ENCODE data around the gene TIMM10B.

Gene TIMM10B

DNA sequence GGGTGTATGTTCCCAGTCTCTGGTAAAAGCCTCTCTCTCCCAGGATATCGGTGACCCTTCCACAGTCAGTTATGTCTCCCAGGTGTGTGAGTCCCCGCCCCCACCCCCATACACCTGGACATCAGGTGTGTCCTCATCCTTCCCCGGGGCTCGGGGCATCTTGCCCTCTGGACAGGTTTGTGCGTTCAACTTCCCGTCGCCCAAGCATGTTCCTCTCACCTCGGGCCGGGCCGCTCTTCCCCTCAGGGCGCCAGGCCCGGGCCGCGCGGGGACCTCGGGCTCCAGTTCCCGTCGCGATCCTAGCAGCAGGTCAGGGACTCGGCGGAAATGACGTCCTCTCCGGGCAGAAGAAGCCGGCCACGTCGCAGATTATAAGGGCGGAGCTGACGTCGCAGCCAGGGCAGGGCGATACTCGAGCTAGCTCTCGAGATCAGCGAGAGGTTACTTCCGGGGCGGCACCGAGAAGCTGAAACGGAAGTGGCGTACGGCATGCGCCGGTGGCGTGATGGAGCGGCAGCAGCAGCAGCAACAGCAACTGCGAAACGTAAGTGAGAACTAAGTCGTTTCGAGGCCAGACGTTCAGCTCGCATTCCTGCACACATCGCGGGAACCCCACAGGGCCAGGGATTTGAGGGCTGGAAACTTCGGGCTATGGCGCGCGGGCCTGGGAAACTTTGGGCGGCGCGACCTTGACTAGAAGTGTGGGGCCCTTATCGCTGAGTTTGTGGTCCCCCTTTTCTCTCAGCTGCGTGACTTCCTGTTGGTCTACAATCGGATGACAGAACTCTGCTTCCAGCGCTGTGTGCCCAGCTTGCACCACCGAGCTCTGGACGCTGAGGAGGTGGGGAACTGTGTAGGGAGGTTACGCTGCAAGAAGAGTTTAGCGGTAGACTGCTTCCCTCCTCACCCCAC lies at the start of gene TIMM10B, which contains the start of gene ARFIP2:
Gene TIMM10B, plus strand, starts transcription at position 490 of the 912 bp plus-strand sequence. Its CDS starts 16 bp downstream, at position 506.
Gene ARFIP2, minus strand, starts transcription at position 320 of the 912 bp plus-strand sequence. CDS start 910 bp downstream, outside the sequence.
- peak; percentile 58 to 100 (median 98) for DNase-seq

DNA sequence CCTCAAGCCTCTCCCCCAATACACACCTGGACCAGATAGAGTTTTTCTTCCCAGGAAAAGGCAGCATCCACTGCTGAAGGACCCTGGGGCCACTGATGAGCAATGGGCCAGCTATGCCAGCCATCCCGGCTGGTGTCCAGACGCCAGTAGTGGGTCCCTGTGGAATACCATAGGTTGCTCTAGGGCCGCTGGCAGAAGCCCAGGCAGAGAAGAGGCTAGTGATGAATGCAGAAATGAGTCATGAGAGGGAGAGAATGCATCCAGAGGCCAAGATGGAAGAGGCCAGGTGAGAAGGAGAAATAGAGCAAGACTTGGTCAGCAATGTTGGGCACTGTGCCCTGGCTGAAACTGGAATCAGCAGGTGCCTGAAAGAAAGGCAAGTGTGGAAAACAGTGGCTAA lies 49.4 kb upstream of the TIMM10B start:
- DNase-seq: no peak

GRCh38 chr11:6433998-6434660 lies 47.2 kb upstream of the TIMM10B start:
- DNase-seq: no peak

- no peak for DNase-seq
Measured at GRCh38 chr11:6437423-6437822, 43.9 kb upstream of the TIMM10B start.

GRCh38 chr11:6437993-6438392 lies 43.3 kb upstream of the TIMM10B start:
- no peak for DNase-seq

DNA sequence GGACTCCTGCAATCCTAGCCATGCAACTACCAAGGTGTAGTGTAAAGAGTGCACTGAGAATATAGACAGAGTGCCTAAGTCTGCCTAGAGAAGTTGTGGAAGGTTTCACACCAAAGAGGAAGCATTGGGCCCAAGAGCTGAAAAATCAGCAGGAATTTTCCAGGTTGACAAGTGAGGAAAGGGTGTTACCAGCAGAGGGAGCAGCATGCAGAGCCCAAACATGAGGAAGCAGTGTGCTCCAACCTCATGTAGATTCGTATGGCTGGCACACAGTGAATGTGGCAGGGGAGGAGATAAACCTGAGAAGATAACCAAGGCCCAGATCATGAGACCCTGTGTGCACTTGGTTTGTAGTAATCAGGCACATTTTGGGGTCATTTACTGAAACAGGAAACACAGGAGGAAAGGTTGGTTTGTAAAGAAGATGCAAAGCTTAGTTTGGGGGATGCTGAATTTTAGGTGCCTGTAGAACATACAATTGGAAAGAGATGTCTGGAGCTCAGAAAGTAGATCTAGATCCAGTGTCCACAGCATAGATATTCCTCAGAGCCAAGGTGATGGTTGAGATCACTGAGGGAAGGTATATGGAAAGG lies 42.2 kb upstream of the TIMM10B start:
- DNase-seq: peak in 35 of 56 donors; percentile 3 to 65 (median 21)

GRCh38 chr11:6440906-6441358 lies 40.4 kb upstream of the TIMM10B start, which contains the start of gene HPX:
Gene HPX, minus strand, starts transcription at chr11:6440987. Its CDS starts 24 bp downstream, at chr11:6440963.
- no peak for DNase-seq

DNA sequence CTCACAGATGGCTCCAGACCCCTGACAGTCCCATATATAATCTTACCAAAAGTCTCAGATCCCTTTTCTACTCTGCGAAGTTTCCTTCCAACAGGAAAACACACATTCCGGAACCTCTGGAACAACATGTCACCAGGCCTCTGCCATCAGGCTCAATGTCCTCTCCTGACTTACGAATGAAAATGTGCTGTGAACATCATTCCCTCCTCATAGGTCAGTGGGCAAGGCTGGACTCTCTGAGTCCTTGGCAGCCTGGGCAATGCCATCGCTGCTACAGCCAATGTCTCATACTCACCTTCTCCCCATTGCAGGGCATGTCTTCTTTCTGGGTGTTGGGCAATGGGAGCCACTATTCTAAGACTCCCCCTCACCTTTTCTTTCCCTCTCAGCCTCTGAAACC lies 38.9 kb upstream of the TIMM10B start:
- DNase-seq: no peak

GRCh38 chr11:6443269-6444003 lies 37.9 kb upstream of the TIMM10B start:
- DNase-seq: peak in 48 of 56 donors; percentile 4 to 77 (median 48)

DNA sequence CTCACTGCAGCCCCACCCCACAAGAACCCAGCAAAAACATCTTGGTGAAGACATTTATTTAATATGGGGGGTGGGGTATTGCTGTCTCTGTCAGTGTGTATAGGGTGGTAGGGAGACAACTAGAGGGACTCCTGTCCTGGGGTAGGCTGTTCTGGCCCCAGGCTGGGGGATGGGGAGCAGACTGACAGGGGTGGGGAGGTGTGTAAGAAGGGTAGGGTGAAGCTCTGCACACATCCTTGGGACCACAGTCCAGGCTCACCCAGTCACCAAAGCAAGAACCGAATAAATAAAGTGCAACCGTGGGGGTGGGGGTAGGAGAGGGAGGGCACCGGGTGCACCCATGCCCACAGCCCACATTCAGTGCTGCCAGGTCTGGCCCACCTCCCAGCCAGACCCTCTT lies 32.7 kb upstream of the TIMM10B start:
- no peak for DNase-seq

DNA sequence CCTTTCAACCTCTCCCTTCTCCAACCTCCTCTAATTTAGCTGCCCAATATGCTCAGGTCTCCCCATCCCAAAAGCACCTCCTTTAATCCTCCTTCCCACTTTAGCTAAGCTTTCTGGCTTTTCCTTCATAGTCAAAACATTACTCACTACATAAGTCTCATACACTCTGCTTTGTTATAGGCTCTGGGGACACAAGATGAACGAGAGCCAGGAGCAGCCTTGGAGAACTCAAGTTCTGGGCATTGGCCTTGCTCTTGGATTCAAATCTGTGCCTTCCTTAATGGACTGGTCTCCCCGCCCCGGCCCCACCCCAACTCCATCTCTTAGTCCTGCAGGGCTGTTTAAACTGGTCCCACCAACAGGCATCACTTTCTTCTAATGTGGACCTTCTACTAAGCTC lies 29.1 kb upstream of the TIMM10B start:
- no peak for DNase-seq

- DNase-seq: no peak
Measured at GRCh38 chr11:6453152-6453551, 28.1 kb upstream of the TIMM10B start.

DNA sequence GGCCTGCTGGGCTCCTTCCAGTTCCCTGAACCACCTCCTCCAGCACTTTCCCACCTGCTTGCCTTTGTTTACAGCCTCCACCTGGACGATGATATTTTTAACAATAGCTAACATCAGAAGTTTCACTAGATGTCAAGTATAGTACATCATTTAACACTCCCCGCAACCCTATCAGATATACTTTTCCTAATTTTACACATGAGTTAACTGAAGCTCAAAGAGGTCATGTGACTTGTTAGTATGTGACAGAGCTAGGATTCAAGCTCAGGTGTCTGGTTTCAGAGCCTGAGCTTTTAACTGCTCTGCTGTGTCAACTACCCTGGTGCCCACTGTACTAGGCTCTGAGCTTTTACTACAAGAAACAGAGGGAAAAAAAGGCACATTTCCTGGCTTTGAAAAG lies 26.2 kb upstream of the TIMM10B start:
- DNase-seq: no peak

- DNase-seq: no peak
Measured at GRCh38 chr11:6456361-6457073, 24.8 kb upstream of the TIMM10B start.

GRCh38 chr11:6457581-6458320 lies 23.6 kb upstream of the TIMM10B start:
- DNase-seq: no peak

DNA sequence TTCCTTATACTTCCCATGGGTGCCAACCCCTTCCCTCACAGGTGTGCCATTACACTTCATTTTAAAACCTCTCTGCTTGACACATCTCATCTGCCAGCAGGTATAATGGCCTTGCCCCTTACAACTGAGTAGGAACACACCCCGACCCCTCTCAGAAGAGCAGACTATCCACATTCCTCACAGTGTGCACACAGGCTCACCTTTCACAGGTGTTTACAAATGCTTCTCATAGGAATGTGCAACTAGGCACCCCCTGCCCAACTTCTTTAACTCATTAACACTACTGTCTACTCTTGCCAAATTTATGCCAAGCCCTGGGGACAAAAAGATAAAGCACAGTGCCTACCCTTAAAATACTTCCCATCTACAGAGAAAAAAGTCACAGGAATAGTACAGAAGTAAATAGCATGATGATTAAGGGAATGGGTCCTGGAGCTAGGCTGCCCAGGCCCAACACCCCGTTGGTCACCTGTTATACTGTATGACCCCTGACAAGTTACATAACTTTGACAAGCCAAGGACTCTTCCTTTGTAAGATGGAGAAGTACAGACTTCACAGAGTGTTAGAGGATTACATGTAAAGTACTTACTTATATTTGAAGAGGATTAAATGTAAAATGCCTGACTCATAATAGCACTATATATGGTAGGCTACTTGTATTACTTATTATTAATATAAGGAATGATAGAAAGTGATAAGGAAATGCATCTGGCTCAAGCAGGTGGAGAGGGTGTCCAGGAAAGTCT lies 22.8 kb upstream of the TIMM10B start:
- DNase-seq: no peak

- DNase-seq: no peak
Measured at GRCh38 chr11:6459099-6459450, 22.2 kb upstream of the TIMM10B start.

DNA sequence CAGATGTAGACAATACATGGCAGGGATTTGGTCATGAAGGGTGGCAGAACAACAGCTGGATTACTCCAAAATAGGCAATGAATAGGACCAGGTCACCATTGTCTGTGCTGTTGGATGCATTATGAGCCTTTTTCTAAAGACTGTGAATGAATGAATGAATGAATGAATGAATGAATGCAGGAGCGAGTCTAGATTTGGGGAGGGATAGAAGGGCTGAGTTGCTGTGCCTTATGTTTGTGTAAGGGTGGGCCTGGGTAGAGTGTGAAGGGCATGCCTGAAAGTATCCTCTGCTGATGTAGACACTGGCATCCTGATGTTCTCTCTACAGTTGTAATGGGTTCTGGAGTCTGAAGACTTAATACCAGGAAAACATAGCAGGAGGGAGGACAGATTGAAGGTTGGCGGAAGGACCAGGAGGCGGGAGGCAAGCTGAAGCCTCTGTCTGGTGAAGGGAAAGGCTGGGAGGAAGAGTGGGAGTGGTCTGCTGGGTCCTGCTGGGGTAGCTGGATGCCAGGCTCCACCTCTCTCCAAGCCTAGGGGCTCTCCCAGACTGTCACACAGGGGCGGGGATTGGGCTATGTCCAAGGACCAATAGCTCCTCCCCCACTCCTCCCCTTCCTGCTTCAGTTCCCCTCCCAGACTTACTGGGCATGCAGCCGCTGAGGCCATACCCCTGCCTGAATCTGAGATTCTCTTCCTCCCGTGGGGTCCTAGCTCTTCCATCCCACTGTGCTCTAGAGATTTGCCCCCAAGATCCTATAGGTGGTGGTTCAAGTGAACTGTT lies 12.4 kb upstream of the TIMM10B start:
- peak in 55 of 56 donors; percentile 10 to 95 (median 76) for DNase-seq
